ENCODE results near the gene PDE3B.

PDE3B gene

DNA sequence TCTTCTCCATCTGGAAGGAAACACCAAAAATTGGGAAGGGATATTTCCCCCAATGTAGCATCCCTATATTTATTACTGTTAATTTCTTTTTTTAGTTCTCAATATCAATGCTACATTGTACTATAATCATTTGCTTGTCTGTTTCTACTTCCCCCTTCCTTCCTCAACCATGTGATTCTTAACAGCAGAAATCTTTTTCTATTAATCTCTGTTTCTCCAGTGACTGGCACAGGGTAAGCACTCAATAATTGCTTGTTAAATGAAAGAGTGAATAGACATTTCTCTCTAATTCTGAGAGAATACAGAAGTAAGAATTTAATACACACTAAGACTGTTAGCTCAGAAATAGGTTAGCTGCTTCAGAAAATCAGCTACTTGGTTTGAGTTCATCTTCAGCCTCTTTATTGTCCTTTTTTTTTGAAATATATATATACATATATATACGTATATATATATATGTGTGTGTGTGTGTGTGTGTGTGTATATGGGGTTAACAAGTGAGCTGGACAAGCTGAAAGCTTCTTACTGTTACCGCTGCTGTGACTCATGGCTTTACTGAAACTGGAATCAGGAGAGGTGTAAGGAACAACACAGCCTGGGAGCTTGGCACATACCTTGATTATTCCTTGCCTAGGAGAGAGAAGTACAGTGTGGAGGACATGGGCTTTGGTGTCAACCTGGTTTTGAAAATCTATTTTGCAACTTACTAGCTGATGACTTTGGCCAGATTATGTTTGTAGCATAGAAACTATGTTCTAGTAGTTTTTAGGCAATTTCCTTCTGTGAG is 26.2 kb upstream of the PDE3B start:
- no peak overlapping the region for H3K4me3 ChIP-seq (ENCODE audit: low read length)
- DNase-seq (ENCODE audit: low read depth) = peak; percentile 70

DNA sequence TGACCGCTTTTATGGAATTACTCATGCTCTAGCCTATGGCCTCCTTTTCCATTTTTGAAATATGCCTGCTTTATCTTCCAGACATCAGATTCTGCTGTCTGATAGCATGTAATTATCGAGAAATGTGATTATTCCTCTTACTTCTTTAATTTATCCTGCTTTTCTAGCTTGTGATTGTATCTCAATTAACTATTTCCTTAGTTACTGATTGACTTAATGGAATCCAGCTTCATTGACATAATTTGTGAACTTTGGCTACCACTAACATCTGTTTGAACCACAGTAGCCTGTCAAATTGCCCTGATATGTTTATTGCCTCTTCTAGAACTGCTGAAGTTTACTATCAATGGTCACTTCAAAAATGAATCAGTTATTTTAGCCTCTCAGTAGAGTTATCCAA is 25.5 kb upstream of the PDE3B start:
- TF ChIP-seq, protein P1, sequence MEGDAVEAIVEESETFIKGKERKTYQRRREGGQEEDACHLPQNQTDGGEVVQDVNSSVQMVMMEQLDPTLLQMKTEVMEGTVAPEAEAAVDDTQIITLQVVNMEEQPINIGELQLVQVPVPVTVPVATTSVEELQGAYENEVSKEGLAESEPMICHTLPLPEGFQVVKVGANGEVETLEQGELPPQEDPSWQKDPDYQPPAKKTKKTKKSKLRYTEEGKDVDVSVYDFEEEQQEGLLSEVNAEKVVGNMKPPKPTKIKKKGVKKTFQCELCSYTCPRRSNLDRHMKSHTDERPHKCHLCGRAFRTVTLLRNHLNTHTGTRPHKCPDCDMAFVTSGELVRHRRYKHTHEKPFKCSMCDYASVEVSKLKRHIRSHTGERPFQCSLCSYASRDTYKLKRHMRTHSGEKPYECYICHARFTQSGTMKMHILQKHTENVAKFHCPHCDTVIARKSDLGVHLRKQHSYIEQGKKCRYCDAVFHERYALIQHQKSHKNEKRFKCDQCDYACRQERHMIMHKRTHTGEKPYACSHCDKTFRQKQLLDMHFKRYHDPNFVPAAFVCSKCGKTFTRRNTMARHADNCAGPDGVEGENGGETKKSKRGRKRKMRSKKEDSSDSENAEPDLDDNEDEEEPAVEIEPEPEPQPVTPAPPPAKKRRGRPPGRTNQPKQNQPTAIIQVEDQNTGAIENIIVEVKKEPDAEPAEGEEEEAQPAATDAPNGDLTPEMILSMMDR (IDR thresholded peaks at IDR 0.05; ENCODE audit: insufficient read depth, low read depth, low read length, missing control alignments) = no peak
- no peak for DNase-seq (ENCODE audit: low read depth)
- no peak overlapping the region for H3K4me3 ChIP-seq (ENCODE audit: low read length)

More for the DNA sequence above, 26.2 kb upstream of the PDE3B start:
- TF ChIP-seq, protein P1 (IDR thresholded peaks at IDR 0.05; ENCODE audit: insufficient read depth, low read depth, low read length, missing control alignments) = no peak

DNA sequence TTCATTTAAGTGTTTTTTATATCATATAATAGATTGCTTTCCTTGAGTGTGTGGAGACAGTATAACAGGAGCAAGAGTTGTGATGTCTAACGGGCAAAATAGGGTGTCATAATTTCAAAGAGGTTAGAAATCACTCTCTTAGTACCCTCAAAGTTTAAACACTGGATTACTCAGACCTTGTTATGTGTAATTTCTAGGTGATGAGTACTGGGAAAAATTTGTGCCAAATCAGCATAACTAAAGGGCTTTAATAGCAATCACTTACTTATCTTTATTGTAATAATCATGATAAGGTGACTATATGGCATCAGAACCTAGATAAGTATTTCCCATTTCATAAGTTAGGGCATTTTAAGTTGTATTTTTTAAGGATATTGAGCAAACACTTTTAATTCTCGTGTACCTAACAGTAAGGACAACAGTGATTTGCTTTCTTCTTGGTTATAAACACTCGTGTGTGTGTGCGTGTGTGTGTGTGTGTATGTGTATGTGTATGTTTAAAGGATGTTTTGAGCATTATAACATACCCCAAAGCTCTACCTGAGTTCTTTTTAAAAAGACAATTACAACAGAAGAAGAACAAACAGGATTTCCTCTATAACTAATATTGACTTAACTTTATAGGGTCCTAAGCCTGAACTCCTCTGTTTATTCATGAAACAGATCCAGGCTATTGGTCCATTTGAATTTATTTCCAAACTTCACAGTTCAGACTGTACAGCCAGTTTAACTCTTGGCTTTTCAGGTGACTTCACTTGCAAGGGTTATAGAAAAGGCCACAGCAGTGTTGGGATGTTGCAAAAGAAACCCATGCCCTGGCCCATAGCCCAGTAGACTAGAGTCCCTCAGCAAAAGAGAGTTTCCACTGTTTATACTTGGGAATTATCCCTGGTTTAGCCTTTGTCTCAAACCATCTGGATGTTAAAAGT is 23.7 kb upstream of the PDE3B start:
- TF ChIP-seq, protein P1 (IDR thresholded peaks at IDR 0.05; ENCODE audit: insufficient read depth, low read depth, low read length, missing control alignments) = no peak
- H3K4me3 ChIP-seq (ENCODE audit: low read length) = no peak overlapping the region
- peak; percentile 17 for DNase-seq (ENCODE audit: low read depth)

GRCh38 chr11:14622223-14622954 is 21.2 kb upstream of the PDE3B start:
- TF ChIP-seq, protein P1 (IDR thresholded peaks at IDR 0.05; ENCODE audit: insufficient read depth, low read depth, low read length, missing control alignments) = no peak
- no peak overlapping the region for H3K4me3 ChIP-seq (ENCODE audit: low read length)
- no peak for DNase-seq (ENCODE audit: low read depth)

DNA sequence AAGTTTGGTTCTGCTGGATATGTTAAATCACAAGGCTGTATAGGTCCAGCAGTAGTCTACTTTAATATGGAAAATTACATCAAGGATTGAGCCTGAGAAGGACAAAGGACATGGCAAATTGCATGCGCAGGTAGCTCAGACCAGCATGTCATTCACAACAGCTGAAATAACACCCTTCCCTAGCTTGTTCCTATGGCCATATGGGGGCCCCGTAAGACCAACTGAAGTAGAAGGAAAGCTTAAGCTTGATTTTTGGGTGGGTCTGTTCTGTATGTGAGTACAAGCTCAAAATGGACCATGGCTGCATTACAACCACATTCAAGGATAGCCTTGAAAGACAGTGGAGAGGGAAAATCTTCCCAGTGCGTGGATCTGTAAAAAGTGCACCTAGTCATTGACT is 20.6 kb upstream of the PDE3B start:
- TF ChIP-seq, protein P1 (IDR thresholded peaks at IDR 0.05; ENCODE audit: insufficient read depth, low read depth, low read length, missing control alignments) = no peak
- no peak for DNase-seq (ENCODE audit: low read depth)
- H3K4me3 ChIP-seq (ENCODE audit: low read length) = no peak overlapping the region

DNA sequence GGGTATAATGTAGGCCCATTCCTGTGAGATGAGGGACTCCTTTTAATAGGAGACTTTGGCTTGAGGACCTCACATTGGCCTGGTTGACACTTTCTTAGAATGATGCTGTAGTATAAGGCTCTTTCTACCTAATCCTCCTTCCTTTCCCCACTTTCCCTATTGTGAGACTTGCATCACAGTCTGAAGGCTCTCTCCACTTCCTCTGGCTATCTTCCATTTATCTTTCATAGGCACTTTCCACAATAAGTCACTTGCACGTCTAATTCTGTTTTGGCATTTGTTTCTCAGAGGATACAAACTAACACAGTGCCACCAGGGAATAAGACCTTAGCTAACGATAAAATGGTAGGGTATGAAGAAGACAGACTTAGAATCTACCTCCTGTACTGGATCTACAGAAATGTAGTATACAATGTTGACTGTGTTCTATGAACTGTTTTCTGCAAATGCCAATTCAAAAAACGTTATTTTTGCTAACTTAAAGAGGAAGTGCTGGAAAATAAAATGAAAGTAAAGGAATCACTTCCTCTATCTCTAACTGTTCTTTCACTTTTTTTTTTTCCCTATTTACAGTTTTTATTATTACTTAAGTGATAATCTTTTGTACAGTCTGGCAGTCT is 17.9 kb upstream of the PDE3B start:
- TF ChIP-seq, protein P1 (IDR thresholded peaks at IDR 0.05; ENCODE audit: insufficient read depth, low read depth, low read length, missing control alignments) = no peak
- DNase-seq (ENCODE audit: low read depth) = no peak
- no peak overlapping the region for H3K4me3 ChIP-seq (ENCODE audit: low read length)

All from epithelial cell of esophagus (primary cell).